GM12873 (cell line): ENCODE measurements around the gene B3GLCT.

Experiments
- TF ChIP-seq, protein P1 (sequence below): IDR thresholded peaks from 2 replicates; pipeline ENCODE4 v1.5.1; 2012; ENCODE audit warnings: low read depth, mild to moderate bottlenecking, moderate library complexity, low read length, control low read depth; ENCODE audit not compliant: insufficient read depth; ENCODE audit errors: missing control alignments

The B3GLCT gene

DNA sequence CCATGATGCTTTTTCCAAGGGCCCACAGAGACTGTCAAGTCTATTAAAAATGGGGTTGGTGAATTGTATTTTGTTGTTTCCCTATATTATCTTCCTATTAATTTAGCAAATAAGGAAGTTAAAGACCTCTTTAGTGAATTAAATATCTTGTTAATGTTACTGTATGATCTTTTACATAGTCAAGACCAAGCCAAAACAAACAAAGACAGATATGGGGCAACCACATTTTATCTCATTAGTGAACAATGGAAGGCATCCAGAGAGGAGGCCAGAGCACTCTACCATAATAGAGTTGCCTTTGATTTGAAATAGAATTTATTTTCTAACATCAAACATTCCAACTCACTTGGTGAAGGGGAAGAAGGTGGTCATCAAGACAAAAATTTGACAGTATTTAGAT, 169.4 kb downstream of the B3GLCT start:
- TF ChIP-seq, protein P1, sequence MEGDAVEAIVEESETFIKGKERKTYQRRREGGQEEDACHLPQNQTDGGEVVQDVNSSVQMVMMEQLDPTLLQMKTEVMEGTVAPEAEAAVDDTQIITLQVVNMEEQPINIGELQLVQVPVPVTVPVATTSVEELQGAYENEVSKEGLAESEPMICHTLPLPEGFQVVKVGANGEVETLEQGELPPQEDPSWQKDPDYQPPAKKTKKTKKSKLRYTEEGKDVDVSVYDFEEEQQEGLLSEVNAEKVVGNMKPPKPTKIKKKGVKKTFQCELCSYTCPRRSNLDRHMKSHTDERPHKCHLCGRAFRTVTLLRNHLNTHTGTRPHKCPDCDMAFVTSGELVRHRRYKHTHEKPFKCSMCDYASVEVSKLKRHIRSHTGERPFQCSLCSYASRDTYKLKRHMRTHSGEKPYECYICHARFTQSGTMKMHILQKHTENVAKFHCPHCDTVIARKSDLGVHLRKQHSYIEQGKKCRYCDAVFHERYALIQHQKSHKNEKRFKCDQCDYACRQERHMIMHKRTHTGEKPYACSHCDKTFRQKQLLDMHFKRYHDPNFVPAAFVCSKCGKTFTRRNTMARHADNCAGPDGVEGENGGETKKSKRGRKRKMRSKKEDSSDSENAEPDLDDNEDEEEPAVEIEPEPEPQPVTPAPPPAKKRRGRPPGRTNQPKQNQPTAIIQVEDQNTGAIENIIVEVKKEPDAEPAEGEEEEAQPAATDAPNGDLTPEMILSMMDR, result no peak

DNA sequence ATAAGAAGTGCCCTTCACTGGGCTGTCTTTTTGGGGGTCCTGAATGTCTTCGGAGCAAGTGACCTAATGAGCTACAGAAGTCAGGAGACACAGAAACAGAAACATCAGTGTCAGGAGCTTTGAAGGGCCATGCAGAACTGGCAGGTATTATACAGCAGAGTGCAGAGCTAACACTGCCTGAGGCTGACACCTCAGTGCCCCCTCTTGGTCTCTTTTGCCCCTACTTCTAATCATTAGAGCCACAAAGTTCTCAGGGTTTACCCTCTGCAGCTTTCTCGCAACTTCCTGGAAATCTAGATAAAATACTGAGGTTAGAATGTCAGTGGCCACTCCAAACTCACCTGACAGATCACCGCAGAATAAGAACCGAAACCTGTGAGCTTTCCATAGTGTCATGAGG, 172.7 kb downstream of the B3GLCT start:
- TF ChIP-seq, protein P1, result no peak

DNA sequence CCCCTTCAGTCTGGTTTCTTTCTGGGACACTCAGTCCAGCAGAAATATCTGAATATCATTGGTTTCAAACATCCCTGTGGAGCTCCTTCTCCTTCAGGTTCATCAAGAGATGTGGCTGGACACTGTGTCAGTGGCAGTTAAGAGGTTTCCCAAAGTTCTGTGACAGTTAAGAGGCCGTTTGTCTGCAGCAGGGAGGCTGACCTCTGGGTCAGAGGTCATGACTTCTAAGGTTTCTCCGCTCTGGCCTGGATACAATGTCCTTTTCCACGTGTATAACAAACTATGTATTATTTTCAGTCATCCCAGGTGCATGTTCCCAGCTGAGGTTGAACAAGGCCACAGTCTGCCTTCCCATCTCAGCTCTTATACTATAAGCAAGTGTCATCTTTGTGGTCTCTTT, 174.9 kb downstream of the B3GLCT start:
- TF ChIP-seq, protein P1, result no peak

DNA sequence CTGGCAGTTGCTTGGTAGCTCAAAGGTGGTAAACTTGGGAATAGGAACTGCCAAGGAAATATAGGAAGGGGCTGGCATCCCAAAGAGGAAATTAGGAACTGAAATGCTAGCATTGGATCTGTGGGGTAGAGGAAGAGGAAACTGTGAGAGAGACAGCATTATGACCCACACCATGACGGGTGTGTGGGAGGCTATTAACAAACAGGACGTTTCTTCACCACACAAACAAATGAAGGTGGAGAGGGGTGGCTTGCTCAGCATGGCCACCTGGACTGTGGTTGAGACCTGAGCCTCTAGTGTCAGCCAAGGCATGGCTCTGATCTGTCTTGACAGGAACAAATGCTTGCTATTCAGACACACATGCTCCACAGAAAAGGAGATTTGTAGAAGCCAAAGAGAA, 178.2 kb downstream of the B3GLCT start:
- TF ChIP-seq, protein P1, result no peak

DNA sequence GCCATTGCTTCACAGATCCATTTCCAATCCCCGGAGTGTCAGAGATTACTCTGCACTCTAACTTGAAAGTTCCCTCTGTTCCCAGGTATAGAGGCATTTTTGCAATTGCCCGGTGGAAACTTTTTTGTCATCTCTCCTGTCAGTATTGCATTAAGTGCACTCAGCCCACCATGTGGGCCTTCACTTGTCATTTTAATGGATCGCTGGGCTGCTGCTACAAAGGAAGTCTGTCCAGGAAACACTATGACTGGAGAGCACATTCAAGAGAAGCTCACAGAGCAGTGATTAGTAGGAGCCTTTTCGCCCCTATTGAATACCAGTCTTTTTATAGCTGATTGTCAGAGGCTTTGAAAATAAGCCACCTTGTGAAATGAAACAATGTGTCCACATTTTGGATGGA, 180.9 kb downstream of the B3GLCT start:
- TF ChIP-seq, protein P1, result no peak
